D721Med (cell line): ENCODE measurements around the gene HAUS7.

Experiments used
- DNase-seq: peaks from one replicate; pipeline ENCODE4 v3.0.0; 2011; ENCODE audit warnings: low spot score; ENCODE audit not compliant: insufficient read length
- FAIRE-seq: peaks from 2 replicates; lab custom pipeline; 2011; peaks lifted over from hg19 to GRCh38; lab: Jason Lieb, UNC
- TF ChIP-seq, protein P1 (sequence below): IDR thresholded peaks from 2 replicates; pipeline ENCODE4 v1.5.1; 2012; ENCODE audit warnings: mild to moderate bottlenecking, control low read depth; ENCODE audit not compliant: insufficient read depth; ENCODE audit errors: missing control alignments

The HAUS7 gene

GRCh38 chrX:153449368-153450113 lies 20.8 kb downstream of the HAUS7 start:
- TF ChIP-seq, protein P1, sequence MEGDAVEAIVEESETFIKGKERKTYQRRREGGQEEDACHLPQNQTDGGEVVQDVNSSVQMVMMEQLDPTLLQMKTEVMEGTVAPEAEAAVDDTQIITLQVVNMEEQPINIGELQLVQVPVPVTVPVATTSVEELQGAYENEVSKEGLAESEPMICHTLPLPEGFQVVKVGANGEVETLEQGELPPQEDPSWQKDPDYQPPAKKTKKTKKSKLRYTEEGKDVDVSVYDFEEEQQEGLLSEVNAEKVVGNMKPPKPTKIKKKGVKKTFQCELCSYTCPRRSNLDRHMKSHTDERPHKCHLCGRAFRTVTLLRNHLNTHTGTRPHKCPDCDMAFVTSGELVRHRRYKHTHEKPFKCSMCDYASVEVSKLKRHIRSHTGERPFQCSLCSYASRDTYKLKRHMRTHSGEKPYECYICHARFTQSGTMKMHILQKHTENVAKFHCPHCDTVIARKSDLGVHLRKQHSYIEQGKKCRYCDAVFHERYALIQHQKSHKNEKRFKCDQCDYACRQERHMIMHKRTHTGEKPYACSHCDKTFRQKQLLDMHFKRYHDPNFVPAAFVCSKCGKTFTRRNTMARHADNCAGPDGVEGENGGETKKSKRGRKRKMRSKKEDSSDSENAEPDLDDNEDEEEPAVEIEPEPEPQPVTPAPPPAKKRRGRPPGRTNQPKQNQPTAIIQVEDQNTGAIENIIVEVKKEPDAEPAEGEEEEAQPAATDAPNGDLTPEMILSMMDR = no peak
- no peak for DNase-seq
- no peak for FAIRE-seq

GRCh38 chrX:153448556-153449367 lies 21.6 kb downstream of the HAUS7 start:
- TF ChIP-seq, protein P1 = no peak
- DNase-seq = no peak
- FAIRE-seq = no peak

GRCh38 chrX:153447581-153447960 lies 22.8 kb downstream of the HAUS7 start:
- DNase-seq (no peak), FAIRE-seq (no peak)
- TF ChIP-seq, protein P1 = no peak

DNA sequence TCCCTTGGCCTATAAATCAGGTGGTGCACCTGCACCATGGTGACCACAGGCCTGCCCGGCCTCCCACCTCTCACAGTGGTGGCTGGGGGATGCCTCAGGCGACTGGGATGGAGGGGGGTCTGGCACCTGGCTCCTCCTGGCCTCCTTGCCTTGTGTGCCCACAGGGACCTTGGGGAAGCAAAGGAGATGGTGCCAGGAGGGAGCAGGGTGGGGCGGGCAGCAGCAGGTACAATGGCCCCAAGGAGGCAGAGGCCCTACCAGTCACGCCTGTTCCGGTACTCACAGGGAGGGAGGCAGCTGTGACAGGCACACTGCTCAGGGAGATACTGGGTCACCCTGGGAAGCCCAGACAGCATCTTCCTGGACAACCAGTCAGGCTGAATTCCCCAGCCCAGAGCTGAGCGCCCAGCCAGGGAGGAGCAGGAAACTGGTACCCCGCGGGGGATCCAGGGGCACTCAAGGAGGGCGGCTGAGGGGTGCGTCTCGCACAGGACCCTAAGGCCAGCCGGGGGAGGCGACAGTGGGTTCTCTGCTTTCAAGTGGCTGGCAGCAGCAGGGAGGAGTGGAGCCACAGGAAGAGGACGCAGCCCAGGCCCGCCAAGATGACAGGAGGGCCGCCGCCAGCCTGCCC lies 23.3 kb downstream of the HAUS7 start:
- FAIRE-seq (no peak), DNase-seq (no peak)
- TF ChIP-seq, protein P1 = no peak

GRCh38 chrX:153446636-153446936 lies 23.8 kb downstream of the HAUS7 start:
- no peak for FAIRE-seq
- TF ChIP-seq, protein P1 = no peak
- DNase-seq = no peak

DNA sequence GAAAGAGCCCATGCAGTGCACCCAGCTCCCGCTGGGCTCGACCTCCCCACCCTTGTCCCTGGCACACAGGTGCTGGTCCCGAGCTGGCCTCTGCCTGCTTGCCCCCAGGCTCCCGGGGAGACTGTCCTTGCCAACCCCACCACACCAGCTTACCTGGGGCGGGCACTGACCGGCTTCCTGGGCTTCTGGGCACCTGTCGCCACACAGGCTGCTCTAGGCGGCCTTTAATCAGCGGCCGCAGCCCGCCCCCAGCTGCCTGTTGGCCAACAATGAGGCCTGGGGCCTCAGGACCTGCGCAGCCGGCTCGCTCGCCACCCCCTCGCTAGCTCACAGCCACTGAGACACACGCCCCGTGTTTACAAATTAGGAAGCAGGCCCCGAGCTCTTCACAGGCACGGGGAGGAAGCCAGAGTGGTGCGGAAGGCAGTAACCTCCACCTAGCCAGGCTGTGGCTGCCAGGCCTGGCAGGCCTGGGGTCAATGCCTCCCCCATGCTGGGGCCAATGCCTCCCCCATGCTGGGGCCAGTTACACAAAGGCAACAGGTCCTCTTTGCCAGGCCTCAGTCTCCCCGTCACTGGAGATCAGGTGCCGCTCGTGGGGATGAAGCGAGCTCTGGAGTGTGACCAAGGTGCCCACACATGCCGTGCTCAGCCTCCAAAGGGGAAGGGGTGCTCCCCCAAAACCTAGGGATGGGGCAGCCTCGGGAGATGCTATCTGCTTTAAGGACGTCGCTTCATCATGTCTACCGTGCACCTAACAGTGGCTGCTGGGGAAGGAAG lies 24.3 kb downstream of the HAUS7 start, which contains the start of gene TREX2:
TSS of gene TREX2 (minus strand) at position 201 of the 780 bp plus-strand sequence. CDS start 626 bp downstream, outside the sequence.
- FAIRE-seq (no peak), DNase-seq (no peak)
- TF ChIP-seq, protein P1 = no peak
